ENCODE measurements around the gene SPANXN2.
A peak's percentile ranks its signal among the peaks of the same experiment; 100 is the strongest.

Gene SPANXN2

GRCh38 chrX:143664302-143664701, 56.2 kb downstream of the SPANXN2 start:
- no peak for DNase-seq
- TF ChIP-seq CTCF (IDR thresholded peaks at IDR 0.05): peak; percentile 55
- no peak overlapping the region for H3K4me3 Mint-ChIP-seq
- H3K36me3 Mint-ChIP-seq (ENCODE audit: low read depth): no peaks in the 10 kb centered on the region
- no peak overlapping the region for H3K27ac Mint-ChIP-seq
- no peaks in the 10 kb centered on the region for H3K4me1 Mint-ChIP-seq
- peaks cover 2% of the 10 kb centered on the region for H3K27me3 Mint-ChIP-seq (ENCODE audit: low read depth, poor library complexity)
- H3K9me3 Mint-ChIP-seq: peaks cover 17% of the 10 kb centered on the region

GRCh38 chrX:143663755-143664154, 56.8 kb downstream of the SPANXN2 start:
- no peak for TF ChIP-seq CTCF (IDR thresholded peaks at IDR 0.05)
- no peak overlapping the region for H3K4me3 Mint-ChIP-seq
- no peaks in the 10 kb centered on the region for H3K27me3 Mint-ChIP-seq (ENCODE audit: low read depth, poor library complexity)
- DNase-seq: no peak
- no peaks in the 10 kb centered on the region for H3K36me3 Mint-ChIP-seq (ENCODE audit: low read depth)
- H3K4me1 Mint-ChIP-seq: no peaks in the 10 kb centered on the region
- no peak overlapping the region for H3K27ac Mint-ChIP-seq
- peaks cover 13% of the 10 kb centered on the region for H3K9me3 Mint-ChIP-seq

Measured in nephron progenitor cell (in vitro differentiated cells).